H4 (cell line): ENCODE data around the gene KCNK6. TPM values are rescaled to one million over a fixed set of nuclear protein-coding genes. Genes with fewer than 3 reads are reported as not detected.
"Not testable (repeated sequence)": the region's sequence is repeated elsewhere in the genome, so short reads cannot be mapped to it uniquely, and the experiment has no call there.

Source experiments
- DNase-seq: peaks from one replicate; pipeline ENCODE4 v3.0.0-alpha.2; 2015; ENCODE audit warnings: low spot score
- total RNA-seq: library from RNA; depleted of rRNA; stranded (reverse); fragments of >200 nt; shearing (Covaris generic); gene quantifications from 2 replicates; pipeline ENCODE4 v1.2.3, GENCODE V29; 2014; rRNA removed

Gene KCNK6
- total RNA-seq, 1 experiment from 2014 or later, result not detected

DNA sequence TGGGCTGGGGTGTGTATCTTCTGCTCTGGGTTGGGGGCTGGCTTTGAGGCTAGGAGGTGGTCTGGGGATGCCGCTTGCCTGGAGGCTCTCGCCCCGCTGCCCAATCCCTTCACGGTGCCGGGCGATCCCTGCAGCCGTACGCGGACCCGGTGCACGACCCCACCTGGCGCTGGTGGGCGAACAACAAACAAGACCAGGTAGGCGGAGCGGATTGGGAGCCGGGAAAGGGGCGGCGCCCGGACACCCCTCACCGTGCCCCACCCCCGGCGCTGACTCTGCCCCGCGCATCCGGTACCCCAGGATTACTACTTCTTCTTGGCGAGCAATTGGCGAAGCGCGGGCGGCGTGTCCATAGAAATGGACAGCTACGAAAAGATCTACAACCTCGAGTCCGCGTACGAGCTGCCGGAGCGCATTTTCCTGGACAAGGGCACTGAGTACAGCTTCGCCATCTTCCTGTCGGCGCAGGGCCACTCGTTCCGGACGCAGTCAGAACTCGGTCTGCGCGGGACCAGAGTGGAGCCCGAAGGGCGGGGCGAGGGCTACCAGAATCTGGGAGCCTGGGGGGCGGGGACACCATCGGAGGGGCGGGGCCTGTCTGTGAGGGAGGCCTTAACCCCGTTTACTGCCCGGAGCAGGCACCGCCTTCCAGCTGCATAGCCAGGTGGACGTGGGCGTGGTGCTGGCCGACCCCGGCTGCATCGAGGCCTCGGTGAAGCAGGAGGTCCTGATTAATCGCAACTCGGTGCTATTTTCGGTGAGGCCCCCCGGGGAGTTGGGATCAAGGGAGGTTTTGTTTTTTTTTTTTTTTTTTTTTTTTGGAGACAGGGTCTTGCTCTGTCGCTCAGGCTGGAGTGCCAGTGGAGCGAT is 42.7 kb downstream of the KCNK6 start:
- peak; percentile 85 for DNase-seq

DNA sequence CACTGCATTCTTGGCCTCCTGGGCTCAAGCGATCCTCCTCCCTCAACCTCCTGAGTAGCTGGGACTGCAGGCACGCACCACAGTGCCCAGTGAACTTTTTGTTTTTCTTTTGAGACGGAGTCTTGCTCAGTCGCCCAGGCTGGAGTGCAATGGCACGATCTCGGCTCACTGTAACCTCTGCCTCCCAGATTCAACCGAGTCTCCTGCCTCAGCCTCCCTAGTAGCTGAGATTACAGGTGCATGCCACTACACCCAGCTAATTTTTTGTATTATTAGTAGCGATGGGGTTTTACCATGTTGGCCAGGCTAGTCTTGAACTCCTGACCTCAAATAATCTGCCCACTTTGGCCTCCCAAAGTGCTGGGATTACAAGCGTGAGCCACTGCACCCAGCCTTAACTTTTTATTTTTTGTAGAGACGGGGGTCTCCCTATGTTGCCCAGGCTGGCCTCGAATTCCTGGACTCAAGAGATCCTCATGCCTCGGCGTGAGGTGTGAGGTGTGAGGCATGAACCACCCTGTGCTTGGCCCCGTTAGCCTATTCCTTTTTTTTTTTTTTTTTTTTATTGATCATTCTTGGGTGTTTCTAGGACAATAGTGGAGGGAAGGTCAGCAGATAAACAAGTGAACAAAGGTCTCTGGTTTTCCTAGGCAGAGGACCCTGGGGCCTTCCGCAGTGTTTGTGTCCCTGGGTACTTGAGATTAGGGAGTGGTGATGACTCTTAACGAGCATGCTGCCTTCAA is 43.5 kb downstream of the KCNK6 start:
- DNase-seq, result not testable (repeated sequence)

DNA sequence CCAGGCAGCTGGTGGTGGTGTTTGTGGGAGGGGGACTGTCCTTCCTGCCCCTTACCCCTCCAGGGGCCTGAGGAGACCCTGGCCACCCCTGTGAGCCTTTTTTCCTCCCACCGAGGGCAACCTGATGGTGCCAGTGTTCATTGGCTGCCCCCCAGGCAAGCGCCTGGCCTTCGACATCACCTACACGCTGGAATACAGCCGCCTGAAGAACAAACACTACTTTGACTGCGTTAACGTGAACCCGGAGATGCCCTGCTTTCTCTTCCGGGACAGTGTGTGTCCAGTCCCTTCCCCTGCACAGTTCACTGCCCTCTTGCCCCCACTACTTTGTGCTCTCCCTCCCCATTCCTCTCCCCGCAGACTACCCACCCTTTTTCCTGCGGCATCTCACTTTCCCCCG is 47.4 kb downstream of the KCNK6 start:
- DNase-seq, result no peak

DNA sequence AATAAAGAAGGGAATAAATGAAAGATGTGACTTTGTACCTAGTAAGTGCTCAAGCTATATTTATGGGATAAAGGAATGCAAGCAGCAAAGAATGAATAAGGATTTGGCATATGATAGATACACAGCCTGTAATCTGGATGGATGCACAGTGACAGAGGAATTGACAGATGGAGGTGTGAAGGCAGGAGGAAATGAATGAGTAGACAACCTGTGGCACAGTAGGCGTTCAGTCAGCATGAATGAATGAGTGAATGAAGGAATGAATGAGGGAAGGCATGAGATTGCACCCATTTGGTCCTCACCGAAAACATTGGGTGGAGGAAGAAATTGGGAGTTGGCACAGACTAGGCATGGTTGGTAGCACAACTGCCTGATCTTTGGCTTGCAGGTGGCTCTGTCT is 49.9 kb downstream of the KCNK6 start:
- no peak for DNase-seq

DNA sequence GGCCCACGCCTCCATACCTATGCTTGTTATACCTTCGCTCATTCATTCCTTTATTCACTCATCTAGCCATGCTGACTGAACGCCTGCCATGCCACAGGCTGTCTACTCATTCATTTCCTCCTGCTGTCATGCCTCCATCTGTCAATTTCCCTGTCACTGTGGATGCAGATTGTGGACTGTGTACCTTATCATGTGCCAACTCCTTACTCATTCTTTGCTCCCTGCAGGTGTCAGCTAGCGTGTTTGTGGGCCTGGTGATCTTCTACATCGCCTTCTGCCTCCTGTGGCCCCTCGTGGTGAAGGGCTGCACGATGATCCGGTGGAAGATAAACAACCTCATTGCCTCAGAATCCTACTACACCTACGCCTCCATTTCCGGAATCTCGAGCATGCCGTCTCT is 50.7 kb downstream of the KCNK6 start:
- no peak for DNase-seq

DNA sequence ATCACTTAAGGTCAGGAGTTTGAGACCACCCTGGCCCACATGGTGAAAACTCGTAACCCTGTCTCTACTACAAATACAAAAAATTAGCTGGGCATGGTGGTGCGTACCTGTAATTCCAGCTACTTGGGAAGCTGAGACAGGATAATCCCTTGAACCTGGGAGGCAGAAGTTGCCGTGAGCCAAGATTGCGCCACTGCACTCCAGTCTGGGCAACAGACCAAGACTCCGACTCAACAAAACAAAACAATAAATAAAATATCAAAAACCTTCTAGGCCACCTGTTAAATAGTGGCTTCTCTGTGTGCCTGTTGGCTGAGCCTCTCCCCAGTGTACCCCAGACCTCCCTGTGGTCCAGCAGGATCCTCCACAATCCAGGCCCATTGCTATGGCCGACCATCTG is 51.4 kb downstream of the KCNK6 start:
- DNase-seq, result no peak

DNA sequence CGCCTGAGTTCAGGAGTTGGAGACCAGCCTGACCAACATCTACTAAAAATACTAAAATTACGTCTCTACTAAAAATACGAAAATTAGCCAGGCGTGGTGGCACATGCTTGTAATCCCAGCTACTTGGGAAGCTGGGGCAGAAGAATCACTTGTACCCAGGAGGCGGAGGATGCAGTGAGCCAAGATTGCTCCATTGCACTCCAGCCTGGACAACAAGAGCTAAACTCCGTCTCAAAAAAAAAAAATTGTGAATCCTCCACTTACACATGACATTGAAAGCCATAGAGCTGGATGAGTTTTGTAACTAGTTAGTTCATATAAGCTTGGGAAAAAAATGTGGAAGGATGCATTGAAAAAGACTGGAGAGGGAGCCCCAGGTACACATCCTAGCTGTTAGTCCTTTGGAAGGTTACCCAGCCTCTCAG is 54.3 kb downstream of the KCNK6 start:
- DNase-seq, result no peak

DNA sequence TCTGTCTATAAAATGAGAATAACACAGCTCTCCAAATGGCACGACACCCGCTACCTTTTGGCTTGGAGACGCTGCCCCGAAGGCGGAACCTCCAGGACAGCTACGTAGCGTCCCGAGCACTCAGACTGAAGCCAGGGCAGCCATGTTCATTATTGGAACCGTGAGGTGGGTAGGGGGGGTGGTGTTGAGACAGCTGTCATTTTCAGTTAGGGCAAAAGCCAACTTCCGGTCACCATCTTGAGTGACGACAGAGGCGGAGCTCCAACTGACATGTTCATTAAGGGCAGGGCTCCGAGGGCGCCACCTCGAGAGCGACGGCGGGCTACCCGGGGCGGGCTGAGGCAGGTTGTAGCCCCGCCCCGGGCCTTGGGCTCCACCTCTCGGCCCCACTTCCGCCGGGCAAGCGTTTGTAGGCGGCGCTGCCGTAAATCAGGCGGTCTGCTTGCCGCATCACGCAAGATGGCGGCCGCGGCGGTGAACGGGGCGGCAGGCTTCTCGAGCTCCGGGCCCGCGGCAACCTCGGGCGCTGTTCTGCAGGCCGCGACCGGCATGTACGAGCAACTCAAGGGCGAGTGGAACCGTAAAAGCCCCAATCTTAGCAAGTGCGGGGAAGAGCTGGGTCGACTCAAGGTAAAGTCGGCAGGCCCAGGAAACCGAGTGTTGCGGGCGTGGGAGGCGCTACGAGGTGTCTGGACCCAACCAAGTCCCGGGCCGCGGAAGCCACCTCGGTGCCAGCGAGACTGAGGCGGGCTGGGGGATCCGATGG is 54.9 kb downstream of the KCNK6 start, which contains the start of gene PSMD8:
Gene PSMD8 (plus strand): TSS at position 240 of the 766 bp plus-strand sequence. CDS start 31 bp downstream, at position 271.
- DNase-seq, result peak; percentile 100

DNA sequence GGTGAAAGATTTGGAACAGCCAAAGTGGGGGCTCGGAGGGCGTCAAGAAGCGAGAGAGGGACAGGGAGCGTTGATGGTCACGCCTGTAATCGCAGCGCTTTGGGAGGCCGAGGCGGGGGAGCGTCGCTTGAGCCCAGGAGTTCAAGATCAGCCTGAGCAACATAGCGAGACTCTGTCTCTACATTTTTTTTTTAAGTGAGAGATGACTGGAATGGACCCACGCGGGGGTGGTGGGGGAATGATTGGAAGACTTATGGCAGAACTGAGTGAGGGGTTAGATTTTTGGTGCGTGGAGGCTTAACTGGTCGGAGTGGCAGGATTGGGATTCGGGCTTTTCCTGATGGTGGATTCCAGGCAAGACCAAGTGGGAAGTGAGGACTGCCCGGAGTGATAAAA is 55.5 kb downstream of the KCNK6 start:
- DNase-seq, result no peak

DNA sequence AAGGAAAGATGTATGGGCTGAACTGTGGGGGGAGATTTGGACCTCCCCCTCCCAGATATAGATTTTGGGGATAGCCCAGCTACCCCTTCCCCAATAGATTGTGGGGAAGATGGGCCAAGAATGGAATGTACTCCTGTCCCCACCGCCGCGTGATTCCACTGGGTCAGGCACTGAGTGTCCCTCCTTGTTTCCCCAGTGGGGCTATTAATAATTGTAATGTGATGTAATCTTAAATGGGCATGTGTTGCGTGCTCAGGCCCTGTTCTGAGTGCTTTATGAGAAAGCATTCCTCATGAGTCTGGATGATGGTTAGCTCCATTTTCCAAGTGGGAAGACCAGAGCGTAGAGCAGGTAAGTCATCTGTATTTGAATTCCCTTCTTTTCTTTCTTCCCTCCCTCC is 56.1 kb downstream of the KCNK6 start:
- DNase-seq, result no peak

DNA sequence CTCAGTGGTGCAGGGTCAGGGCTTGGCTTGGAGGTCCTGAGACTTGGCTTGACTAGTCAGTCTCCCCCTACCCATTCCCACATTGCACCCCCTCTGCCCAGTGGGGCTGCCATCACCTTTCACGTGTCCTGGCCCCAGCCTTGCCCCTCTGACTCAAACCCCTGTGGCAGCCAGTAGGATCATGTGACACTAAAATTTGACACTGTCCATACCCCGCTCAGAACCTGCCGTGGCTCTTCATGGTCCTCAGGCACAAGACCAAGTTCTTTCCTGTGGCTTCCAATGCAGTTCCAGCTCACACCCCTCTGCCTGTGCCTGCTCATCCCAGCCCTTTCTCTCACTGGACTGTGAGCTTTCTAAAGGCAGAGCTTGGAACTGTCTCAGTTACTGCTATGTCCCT is 56.9 kb downstream of the KCNK6 start:
- DNase-seq, result no peak

DNA sequence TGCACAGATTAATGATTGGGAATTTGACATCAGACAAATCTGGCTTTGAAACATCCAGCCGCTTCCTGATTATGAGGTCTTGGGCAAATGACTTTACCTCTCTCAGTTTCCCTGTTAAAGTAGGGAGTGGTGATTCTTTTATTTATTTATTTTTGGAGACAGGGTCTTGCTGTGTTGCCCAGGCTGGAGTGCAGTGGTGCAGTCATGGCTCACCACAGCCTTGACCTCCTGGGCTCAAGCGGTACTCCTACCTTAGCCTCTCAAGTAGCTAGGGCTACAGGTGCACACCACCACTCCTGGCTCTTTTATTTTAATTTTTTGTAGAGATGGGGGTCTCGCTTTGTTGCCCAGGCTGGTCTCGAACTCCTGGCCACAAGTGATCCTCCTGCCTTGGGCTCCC is 57.4 kb downstream of the KCNK6 start:
- DNase-seq, result no peak

DNA sequence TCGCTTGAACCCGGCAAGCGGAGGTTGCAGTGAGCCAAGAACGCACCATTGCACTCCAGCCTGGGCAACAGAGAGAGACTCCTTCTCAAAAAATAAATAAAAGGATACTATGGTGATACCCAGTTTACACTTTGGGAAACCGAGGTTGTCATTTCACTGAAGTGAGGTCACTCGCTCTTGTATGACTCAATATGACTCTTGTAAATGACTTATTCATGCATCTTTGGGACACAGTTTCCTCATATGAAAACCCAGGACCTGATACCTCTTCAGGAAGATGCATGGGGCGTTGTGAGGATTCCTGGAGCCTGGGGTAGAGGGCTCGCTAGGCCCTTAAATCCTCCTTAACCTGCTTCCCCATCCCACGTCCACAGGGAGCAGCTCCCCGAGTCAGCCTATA is 59.2 kb downstream of the KCNK6 start:
- DNase-seq, result no peak

DNA sequence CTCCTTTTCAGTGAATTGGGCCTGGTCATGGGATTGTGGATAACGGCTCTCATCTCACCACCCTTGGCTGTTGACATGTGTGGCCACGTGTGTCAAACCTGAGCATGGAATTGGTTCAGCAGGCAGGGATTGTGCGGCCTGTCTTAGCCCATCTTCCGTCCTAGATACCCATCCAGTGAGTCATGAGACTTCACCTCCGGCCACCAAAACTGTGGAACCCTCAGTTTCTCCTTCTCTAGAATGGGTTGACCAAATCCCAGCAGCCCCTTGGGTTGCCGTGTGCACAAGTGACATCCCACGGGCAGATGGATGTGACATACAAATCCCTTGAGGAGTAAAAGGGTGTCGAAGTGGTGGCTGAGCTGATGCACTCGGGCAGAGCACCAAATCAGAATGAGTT is 61.5 kb downstream of the KCNK6 start:
- no peak for DNase-seq

Other genes with a start within 250 kb of the KCNK6 start
- gene DPF1, start 95.6 kb upstream of the KCNK6 start, total RNA-seq, result 5.1 and 7.2 TPM in 2 replicates
- gene PPP1R14A, start 63.5 kb upstream of the KCNK6 start, total RNA-seq, result not detected in 2 replicates
- gene SPINT2, start 55.3 kb upstream of the KCNK6 start, total RNA-seq, result 1.1 TPM in 1 of 2 replicates, not detected in the other
- gene C19orf33, start 15.6 kb upstream of the KCNK6 start, total RNA-seq, result 2.7 TPM in 1 of 2 replicates, not detected in the other
- 138 and 146 TPM in 2 replicates for gene YIF1B, start 3.9 kb upstream of the KCNK6 start, total RNA-seq
- gene CATSPERG, start 16.0 kb downstream of the KCNK6 start, total RNA-seq, result 2.0 TPM in 1 of 2 replicates, not detected in the other
- 743 and 838 TPM in 2 replicates for gene PSMD8, start 54.7 kb downstream of the KCNK6 start, total RNA-seq
- 0.08 and 0.14 TPM in 2 replicates for gene GGN, start 68.2 kb downstream of the KCNK6 start, total RNA-seq
- 0.10 and 1.4 TPM in 2 replicates for gene SPRED3, start 68.9 kb downstream of the KCNK6 start, total RNA-seq
- 15.6 and 19.7 TPM in 2 replicates for gene FAM98C, start 83.2 kb downstream of the KCNK6 start, total RNA-seq
- gene RASGRP4, start 106.4 kb downstream of the KCNK6 start, total RNA-seq, result 0.62 TPM in 1 of 2 replicates, not detected in the other
- gene RYR1, start 113.8 kb downstream of the KCNK6 start, total RNA-seq, result not detected in 2 replicates